Retinal pigment epithelial cell (primary cell): ENCODE results near the gene THAP12.

Experiments used
- DNase-seq: peaks from one replicate; pipeline ENCODE4 v3.0.0-alpha.2; 2010; ENCODE audit warnings: low read depth
- H3K4me3 ChIP-seq: 2 replicates; pipeline ENCODE4 v1.5.1; 2011; ENCODE audit warnings: mild to moderate bottlenecking, low read length, control low read depth, moderate library complexity
- CTCF ChIP-seq: conservative IDR thresholded peaks from 2 replicates; pipeline ENCODE4 v1.5.1; 2011; ENCODE audit warnings: low read depth, low read length, control low read depth, inconsistent platforms

THAP12 gene

GRCh38 chr11:76394411-76394810, 13.5 kb upstream of the THAP12 start:
- no peak for DNase-seq
- no peak overlapping the region for H3K4me3 ChIP-seq
- no peak for TF ChIP-seq CTCF

GRCh38 chr11:76392870-76393269, 11.9 kb upstream of the THAP12 start:
- no peak for TF ChIP-seq CTCF
- no peak overlapping the region for H3K4me3 ChIP-seq
- no peak for DNase-seq

GRCh38 chr11:76391811-76392475, 11.0 kb upstream of the THAP12 start:
- TF ChIP-seq CTCF, result no peak
- no peak overlapping the region for H3K4me3 ChIP-seq
- DNase-seq, result no peak

- DNase-seq, result no peak
- TF ChIP-seq CTCF, result no peak
- H3K4me3 ChIP-seq, result no peak overlapping the region
These were observed 10.1 kb upstream of the THAP12 start for GRCh38 chr11:76391021-76391420.

- no peak for TF ChIP-seq CTCF
- DNase-seq, result no peak
- H3K4me3 ChIP-seq, result no peak overlapping the region
These were observed 7.5 kb upstream of the THAP12 start for GRCh38 chr11:76388408-76388807.

- H3K4me3 ChIP-seq, result no peak overlapping the region
- TF ChIP-seq CTCF, result no peak
- no peak for DNase-seq
These were observed 5.0 kb upstream of the THAP12 start for GRCh38 chr11:76385903-76386302.

GRCh38 chr11:76382209-76382608, 1.3 kb upstream of the THAP12 start:
- no peak for DNase-seq
- no peak overlapping the region for H3K4me3 ChIP-seq
- TF ChIP-seq CTCF, result no peak
